CD4-positive, alpha-beta T cell treated with Interferon gamma for 1 hour (primary cell): Measurements from ENCODE around the gene GP1BA.

Experiments
- DNase-seq: peaks from one replicate; pipeline ENCODE4 v3.0.0-alpha.2; 2020

The GP1BA gene

DNA sequence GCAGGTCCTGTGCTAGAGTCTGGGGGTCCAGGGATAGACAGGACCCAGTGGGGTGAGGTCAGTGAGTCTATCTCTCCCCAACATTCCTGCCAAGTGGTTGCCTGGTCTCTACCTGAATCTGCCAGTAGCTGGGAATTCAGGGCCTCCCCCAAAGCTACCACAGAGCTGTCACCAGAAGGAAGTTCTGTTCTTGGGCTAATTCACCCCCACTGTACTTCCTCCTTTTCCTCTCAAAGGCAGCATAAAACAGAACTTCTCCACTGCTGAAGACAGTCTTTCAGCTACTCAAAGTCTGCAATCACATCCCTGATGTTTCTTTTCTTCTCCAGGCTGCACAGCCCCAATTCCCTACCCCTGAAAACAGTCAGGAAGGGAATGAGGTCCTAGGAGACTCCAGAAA, 46.6 kb downstream of the GP1BA start:
- DNase-seq = no peak

DNA sequence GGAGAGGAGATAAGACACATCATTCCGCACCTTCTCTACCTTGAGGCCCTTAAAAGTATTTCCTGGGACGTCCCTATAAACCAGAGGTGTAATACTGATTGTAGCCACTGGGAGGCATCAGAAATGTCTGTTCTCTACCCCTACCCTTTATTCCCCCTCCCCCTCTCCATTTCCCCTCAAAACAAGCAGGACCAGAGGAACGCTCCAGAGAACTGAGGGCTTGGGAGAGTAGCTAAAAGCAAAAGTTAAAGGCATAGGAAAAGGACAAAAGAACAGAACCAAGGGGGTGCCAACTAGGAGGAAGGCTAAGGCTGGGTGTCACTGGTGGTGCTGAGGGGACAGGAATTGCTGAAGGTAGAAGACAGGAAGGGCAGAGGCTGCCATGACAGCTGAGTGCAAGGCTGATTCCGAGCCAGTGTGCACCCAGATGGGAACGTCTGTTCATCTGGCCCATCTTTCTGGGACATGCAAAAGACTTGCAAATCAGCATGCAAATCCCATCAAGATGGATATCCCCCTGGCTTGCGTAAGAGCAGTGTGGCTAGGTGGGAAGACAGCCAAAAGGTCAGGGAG, 48.7 kb downstream of the GP1BA start:
- DNase-seq = no peak

DNA sequence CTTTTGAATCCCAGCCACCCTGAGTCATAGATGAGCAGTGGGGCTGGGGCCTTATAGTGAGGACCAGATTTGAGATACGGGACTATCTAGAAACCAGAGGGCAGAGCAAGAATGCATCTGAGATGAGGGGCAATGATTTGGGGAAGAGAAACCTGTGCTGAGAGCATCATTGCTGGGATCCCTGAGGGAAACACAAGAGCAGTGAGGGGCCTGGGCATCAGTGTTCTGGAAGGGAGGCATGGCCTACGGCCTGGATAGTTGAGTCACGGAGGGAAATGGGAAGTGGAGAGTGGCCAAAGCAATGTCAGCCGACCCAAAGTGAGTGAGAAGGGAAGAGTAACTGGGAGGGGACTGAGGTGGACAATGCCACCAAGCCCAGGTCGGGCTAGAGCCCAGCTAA, 50.2 kb downstream of the GP1BA start:
- no peak for DNase-seq
